GM18867 (cell line): ENCODE data around the gene BABAM2.
"Not testable (repeated sequence)": the region's sequence is repeated elsewhere in the genome, so short reads cannot be mapped to it uniquely, and the experiment has no call there.

Experiments
- ATAC-seq: cut with Tn5 transposase; IDR thresholded peaks from one replicate; pipeline ENCODE4 v1.9.1; 2021; ENCODE audit warnings: mild to moderate bottlenecking, moderate library complexity; ENCODE audit not compliant: unreplicated experiment

Gene BABAM2

DNA sequence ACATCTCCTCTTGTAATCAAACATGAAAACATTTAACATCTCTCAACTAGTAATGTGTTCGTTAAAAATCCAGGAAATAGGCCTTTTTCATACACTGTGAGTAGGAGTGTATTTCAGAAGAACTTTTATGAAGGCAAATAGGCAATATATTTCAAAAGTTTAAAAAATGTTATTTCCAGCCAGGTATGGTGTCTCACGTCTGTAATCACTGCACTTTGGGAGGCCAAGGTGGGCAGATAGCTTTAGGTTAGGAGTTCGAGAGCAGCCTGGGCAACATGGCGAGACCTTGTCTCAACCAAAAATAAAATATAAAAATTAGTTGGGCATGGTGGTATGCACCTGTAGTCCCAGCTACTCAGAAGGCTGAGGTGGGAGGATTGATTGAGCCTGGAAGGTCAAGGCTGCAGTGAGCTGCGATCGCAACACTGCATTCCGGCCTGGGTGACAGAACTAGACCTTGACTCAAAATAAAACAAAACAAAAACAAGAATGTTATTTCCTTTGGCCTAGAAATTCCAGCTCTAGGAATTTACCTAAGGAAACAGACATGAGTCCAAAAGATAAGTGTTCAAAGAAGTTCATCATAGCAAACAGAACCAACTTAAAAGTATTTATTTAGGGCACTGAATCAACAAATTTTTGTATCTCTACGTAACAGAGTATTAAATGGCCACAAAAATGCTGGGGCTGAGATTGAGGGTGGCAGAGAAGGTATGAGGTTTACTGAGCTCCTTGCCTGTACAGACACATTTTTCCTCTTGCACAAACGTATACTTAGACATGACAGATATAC is 15.2 kb upstream of the BABAM2 start:
- no peak for ATAC-seq

DNA sequence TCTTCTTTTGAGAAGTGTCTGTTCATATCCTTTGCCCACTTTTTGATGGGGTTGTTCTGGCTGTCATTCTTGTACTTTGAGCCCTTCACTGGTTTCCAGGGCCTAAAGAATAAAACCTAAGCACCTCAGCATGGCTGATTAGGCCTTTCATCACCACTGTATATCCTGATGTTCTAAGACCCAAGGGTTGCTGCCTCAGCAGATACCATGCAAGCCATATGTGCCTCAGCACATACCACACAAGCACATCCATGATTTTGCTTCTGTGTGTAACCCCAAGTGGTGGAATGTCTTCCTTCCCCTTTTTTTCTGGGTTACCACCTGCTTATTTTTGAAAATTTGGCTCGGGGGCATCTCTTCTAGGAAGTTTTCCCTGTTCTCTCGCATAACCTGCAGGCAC is 11.7 kb upstream of the BABAM2 start:
- no peak for ATAC-seq

DNA sequence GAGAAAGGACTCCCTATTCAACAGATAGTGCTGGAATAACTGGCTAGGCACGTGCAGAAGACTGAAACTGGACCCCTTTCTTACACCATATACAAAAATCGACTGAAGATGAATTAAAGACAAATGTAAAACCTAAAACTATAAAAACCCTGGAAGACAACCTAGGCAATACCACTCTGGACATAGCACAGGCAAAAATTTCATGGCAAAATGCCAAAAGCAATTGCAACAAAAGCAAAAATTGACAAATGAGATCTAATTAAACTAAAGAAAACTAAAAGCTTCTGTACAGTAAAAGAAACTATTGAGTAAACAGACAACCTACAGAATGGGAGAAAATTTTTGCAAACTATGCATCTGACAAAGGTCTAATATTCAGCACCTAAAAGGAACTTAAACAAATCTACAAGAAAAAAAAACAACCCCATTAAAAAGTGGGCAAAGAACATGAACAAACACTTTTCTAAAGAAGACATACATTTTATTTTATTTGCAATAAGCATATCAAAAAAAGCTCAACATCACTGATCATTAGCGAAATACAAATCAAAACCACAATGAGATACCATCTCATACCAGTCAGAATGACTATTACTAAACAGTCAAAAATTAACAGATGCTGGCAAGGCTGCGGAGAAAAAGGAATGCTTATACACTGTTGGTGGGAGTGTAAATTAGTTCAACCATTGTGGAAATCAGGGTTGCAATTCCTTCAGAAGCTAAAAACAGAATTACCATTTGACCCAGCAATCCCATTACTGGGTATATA is 8.5 kb upstream of the BABAM2 start:
- ATAC-seq: not testable (repeated sequence)

DNA sequence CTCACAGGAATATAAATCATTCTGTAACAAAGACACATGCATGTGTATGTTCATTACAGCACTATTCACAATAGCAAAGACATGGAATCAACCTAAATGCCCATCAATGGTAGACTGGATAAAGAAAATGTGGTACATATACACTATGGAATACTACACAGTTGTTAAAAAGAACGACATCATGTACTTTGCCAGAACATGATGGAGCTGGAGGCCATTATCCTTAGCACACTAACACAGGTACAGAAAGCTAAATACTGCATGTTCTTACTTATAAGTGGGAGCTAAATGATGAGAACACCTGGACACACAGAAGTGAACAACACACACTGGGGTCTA is 8.0 kb upstream of the BABAM2 start:
- not testable (repeated sequence) for ATAC-seq

DNA sequence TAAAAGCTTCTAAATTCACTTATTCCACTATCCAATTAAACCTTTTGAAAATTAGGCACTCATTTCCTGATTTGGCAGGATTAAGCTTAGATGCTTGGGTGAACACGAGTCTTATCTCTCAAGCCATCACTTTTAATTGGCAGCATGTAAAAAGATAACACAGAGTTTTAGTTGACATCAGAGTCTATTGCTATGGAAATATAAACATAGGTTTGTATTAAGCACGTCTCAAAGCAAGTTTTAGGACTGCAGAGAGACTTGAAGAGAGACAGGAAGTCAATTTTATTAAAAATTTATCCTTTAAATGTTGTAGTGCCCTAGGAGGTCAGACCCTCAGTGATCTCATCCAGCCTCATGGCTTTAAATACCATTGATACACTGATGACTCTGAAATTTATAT is 5.9 kb upstream of the BABAM2 start:
- no peak for ATAC-seq

DNA sequence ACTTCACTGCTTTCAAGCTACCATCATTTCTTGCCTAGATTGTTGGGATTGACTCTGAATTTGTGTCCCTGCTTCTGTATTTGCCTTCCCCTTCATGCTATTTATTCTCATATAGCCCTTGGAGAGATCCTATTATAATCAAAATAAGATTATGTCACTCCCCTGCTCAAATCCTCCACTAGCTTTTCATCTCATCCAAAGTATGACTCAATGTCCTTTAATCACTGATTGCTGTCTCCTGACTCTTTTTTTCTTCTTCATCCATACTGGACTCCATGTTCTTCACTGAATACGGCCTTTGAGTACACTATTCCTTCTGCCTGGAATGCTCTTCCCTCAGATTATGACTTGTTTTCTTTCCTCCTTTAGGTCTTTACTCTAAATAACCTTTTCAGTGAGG is 5.3 kb upstream of the BABAM2 start:
- no peak for ATAC-seq

DNA sequence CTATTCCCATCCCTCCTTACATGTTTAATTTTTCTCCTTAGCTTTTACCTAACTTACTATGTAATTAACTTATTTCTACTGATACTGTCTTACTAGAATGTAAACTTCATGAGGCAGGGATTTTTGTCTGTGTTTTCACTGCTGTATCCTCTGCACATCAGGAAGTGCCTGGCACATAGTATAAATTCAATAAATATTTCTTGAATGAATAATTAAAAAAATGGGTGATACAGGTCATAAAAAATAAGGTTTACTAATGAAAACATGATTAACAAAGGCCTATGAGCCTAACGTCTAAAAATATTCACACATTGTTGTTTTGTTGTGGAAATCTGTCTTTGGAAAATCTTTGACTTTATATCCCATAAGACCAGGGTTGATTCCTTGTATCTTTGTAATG is 4.9 kb upstream of the BABAM2 start:
- no peak for ATAC-seq

DNA sequence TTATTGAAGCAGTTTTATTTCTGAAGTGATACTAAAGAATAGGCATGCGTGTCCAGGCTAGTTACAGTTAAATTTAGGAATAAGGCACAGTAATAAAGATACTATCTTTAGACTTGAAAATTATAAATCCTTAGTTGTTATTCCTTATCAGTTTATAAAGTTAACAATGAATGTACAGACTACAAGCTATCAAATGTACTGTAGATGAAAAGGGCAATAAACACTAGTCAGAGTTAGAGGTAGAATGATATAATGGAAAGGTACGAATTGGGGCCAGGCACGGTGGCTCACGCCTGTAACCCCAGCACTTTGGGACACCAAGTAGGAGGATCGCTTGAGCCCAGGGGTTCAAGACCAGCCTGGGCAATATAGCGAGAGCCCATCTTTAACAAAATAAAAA is 4.2 kb upstream of the BABAM2 start:
- no peak for ATAC-seq

DNA sequence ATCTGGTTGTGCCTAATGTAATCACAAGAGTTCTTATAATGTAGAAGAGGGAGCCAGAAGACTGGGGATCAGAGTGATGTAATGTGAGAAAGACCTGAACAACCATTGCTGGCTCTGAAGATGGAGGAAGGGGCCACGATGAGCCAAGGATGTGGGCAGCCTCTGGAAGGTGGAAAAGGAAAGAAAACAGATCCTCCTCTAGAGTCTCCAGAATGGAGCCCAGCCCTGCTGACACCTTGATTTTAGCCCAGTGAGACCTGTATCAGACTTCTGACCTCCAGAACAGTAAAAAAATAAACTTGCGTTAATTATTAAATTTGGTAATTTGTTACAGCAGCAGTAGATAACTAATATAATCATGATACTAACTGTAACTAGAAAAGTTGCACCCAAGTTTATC is 3.4 kb upstream of the BABAM2 start:
- ATAC-seq: no peak

DNA sequence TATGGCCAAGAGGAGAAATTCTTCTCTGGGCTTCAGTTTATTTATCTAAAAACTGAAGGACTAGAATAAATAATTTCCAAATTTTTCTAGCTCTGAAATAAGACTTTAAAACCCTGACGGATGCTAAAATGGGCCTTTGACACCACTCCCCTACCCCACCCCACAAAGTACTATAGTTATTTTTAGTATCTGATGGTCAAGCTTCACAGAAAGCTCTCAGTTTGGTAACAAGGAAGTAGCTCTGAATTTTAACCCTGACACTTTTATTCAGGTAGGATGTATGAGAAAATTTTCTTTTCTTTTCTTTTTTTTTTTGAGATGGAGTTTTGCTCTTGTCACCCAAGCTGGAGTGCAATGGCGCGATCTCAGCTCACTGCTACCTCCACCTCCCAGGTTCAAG is 2.7 kb upstream of the BABAM2 start:
- ATAC-seq: no peak

DNA sequence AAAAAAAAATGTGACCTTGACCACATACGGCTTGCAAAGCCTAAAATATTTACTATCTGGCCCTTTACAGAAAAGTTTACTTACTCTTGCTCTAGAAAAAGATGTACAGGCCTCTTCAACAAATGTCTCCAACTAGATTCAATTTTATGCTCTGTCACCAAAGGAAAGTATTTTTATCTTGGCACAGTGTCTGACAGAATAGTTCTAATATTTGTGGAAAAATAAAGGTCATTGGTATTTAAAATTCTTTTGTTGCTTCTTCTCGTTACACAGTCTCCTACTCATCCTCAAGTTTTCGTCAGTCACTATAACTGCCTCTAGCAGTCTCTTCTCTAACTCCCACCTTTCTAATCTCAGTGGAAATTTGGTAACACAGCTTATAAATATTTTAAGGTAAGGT is 1.7 kb upstream of the BABAM2 start:
- ATAC-seq: no peak

DNA sequence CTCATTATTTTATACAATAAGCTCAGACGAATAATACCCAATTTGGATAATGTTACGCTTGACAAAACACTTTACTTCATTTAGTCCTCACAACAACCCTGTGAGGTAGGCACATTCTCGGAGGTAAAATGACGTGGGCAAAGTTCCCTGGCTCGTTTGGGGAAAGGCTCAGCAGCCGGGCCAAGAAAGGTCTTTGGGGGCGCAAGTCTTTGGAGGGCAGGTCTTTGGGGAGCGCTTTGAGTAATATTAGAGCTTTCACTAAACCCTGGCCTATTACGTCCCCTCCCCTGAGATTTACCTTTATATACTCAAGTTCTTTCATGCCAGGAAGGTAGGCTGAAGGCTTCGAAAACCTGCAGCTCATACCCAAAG is 769 bp upstream of the BABAM2 start:
- ATAC-seq: peak; percentile 1

DNA sequence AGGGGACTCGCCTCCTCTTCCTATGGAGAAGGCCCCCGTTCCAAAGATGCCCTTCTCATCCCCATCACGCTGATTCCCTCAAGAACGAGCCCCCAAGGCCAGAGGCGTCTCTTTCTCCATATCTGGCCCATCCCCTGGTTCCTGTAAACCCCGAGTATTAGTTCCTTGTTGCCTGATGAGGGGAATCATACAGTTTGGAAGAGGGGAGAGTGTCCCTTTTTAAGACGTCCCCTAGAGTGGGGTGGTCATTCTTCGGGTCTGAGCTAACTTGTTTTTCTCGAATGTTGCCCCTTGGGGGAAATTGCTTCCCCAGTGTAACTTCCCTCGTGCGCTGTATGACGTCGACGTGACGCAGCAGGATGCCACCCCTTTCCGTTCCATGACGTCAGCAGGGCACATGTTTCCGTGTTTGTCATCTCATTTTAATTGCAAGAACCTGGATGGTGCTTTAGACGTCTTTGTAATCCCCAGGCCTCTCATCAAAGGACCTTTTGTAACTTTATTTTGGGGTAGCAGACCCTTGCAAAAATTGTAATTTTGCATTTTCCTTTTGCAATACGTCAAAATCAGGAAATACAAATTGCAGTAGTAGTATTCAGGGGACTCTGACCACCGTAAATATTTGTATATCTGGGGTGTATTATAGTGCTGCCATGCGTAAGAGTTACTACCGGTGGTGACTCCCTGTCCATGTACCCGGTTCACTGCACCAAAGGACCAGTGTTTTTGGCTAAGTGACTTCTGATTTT is 569 bp downstream of the BABAM2 start:
- peak; percentile 23 for ATAC-seq

DNA sequence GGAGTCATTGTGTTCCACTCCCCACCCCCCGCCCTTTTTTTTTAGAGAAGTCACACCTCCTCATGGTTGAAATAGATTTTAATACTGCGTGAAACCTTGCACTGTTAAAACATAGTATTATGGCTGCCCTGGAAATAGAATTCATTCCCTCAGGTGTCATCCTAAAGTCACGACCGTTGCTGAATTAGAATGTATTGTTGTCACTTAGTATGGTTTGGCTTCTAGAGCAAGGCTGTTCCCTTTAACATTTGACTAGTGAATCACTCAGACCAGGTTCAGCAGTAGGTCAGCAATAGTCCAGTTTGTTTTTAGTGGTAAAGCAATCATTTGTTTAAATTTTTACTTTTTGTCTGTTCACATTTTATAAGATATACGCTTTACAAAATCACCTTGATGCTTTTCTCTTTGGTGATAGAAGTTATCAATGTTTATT is 1.2 kb downstream of the BABAM2 start:
- no peak for ATAC-seq

DNA sequence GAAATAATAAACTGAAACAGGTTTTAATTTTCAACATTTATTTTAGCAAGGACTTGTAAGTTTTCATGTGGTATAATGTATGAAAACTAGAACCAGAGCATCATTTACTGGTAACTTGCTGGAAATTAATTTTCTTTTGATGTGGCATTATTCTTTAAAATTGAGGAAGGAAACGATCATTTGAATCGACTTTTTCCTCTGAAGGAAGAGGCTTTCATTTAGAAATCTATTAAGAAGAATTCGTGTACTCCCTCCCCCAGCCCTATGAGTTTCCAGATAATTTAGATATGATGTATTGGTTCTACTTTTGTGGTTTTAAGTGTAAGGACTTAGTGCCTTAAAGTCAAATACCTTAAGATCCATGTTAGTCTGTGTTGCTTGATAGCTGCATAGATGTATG is 2.5 kb downstream of the BABAM2 start:
- ATAC-seq: no peak

DNA sequence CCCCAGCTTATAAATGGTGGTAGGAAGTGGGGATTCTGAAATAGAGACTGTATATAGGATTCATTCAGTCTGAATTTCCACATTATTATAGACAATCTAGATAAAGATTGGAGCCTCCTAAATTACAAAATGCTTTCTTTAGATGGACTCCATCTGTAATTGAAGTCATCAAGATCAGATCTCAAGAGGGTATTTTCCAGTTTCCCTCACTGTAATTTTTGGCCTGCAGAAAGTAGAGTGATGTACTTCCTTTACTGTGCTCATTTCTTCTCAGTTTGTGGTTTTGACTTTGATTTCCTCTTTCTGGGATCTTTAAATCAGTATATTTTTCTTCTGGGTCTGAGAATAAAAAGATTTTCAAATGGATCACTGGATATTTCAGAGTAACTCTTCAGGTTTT is 7.2 kb downstream of the BABAM2 start:
- no peak for ATAC-seq

DNA sequence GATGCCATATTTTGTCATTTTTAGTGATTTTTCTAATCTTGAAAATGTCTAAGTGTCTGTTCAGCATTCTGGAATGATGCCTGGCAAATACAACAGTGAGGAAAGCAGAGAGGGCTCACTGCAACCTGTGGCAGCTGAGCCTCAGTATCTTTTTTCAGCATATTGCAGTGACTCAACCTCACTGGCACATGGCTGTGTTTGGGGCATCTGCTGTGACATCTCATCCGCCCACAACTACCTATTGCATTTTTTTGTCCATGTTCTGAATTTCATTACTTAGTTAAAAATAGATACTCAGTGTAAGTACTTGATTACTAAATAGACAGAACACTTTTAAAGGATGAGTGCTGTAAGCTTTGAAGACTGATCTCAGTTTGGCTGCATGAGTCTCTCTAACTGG is 10.7 kb downstream of the BABAM2 start:
- no peak for ATAC-seq

DNA sequence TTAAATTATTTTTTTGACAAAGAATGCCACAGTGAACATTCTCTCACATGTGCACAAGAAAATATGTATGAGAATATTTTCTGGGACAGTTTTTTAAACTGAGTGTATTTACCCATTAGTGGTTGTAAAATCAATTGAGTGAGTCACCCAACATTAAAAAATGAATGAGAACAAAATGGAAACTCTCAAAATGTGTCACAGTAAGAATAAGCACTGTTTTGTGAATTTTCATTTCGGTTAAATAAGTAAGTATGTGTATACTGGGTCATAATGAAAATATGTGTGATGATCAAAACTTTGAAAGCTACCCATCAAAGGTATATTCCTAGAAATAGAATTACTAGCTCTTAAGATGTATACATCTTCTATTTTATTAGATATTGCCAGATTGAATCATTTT is 11.6 kb downstream of the BABAM2 start:
- ATAC-seq: no peak

DNA sequence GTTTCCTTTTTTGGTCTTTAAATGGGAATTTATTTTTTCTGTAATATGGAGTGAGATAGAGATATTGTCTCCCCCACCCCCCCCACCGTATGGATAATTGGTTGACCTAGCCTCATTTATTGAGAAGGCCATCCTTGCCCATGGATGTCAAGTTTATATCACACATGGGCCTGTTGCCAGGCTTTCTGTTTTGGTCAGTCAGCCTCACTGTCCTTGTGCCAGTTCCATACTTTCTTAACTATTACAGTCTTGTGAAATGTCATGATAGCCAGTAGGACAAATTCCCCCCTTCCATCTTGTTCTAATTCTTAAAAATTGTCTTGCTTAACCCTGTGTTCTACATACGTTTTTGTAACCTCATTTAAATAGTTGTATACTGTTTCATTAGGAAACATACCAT is 12.5 kb downstream of the BABAM2 start:
- no peak for ATAC-seq

DNA sequence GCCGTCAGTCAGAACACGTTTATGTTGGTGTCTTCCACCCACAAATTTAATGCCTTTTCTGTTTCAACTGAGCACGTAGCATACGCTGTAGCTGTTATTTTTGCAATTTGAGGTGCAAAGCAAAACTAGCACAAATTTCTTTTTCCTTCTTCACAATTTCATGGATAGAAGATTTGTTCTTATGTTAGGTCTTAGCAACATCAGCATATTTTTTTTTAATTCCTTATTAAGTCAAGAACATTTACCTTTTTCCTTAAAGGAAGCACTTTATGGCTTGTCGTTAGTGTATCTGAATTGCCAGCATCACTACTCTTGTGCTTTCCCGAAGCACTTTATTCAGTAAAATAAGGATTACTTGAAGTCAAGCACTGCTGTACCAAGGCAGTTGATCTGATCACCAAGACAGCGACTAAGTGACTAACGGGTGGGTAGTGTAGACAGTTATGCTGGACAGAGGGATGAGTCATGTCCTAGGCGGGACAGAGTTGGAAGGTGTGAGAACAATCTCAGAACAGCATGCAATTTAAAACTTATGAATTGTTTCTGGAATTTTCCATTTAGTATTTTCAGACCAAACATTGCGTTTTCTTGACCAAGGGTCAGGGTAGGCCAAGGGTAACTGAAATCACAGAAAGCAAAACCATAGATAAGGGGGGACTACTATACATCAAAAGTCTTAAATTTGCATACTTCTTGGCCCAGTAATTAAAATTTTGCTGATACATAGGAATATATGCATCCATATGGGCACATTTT is 13.3 kb downstream of the BABAM2 start:
- no peak for ATAC-seq

DNA sequence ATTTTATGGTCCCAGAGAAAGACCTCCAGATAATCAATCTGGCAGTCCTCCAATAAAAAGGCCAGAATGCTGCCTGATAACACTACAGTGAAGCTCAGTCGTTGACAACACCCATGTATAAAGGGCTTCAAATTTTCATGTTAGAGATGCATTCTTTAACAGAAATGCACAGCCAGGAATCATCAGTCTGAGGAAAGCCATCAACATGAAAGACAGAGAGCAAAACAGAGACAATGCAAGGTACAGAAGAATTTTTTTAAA is 13.8 kb downstream of the BABAM2 start:
- no peak for ATAC-seq

DNA sequence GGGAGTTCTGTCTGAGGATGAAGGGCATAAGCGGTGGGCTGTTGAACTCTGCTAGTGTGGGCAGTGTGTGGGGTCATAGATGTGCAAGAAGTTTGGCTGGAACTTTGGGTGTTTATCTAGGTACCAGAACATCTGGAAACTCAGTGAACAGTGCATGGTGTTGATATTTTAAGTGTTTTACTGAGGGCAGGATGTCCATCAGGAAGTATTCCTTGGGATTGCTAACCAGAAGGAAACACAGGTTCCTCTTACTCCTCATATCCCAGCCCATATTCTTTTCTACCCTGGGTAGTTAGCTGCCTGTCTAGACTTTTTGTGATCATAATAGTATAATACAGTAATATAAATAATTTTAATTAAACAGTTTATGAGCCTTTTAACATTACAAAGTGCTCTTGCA is 15.5 kb downstream of the BABAM2 start:
- ATAC-seq: no peak
